Adrenal gland (tissue), 12 donors: ENCODE results near the gene TPP1. TPM values are rescaled to one million over a fixed set of nuclear protein-coding genes. Genes with fewer than 3 reads are reported as not detected.

ENCODE experiments used
- DNase-seq, 7 donors: peaks; one replicate each; pipeline ENCODE4 v3.0.0-alpha.2; 2019 to 2020
- H3K27ac ChIP-seq, 5 donors: fragments of 200-600 bp; sonication (generic) in 4 of 5; 1 replicate in 3 of 5; 2 replicates in 2 of 5; pipeline versions ENCODE4 v1.5.1 to v1.8.0; 2016 to 2020; ENCODE audit warnings: mild to moderate bottlenecking in 1 of 5
- H3K27me3 ChIP-seq: fragments of 200-600 bp; 2 replicates; pipeline ENCODE4 v1.8.0; 2021
- H3K36me3 ChIP-seq, 2 donors: fragments of 200-600 bp; replicated peaks in 1 of 2; 1 replicate in 1 of 2; 2 replicates in 1 of 2; pipeline versions ENCODE4 v1.5.1 to v1.8.0; 2018 to 2022
- H3K4me1 ChIP-seq, 2 donors: fragments of 200-600 bp; replicated peaks in 1 of 2; 1 replicate in 1 of 2; 2 replicates in 1 of 2; pipeline versions ENCODE4 v1.5.1 to v1.8.0; 2018 to 2021
- H3K4me3 ChIP-seq, 4 donors: fragments of 200-600 bp; sonication (generic) in 3 of 4; one replicate each; pipeline ENCODE4 v1.5.1; 2016 to 2018
- H3K9me3 ChIP-seq, 3 donors: fragments of 200-600 bp; sonication (generic) in 1 of 3; replicated peaks in 1 of 3; 1 replicate in 2 of 3; 2 replicates in 1 of 3; pipeline versions ENCODE4 v1.5.1 to v1.8.0; 2016 to 2021
- POLR2A ChIP-seq, 2 donors: fragments of 450-650 bp; IDR thresholded peaks; one replicate each; pipeline ENCODE4 v1.6.1; 2017; ENCODE audit warnings: antibody characterized with exemption in 2 of 2, mild to moderate bottlenecking in 2 of 2, moderate library complexity in 1 of 2
- WGBS, 4 donors: extraction: QIAGEN DNeasy Blood & Tissue Kit in 2 of 4; methylation state at CpG; one replicate each; pipeline versions ENCODE4 v1.1.5 to v1.1.7; 2013 to 2017; 5-methylcytosine and 5-hydroxymethylcytosine counted together
- intact Hi-C, 2 donors: fragments of 100-400 bp; cut with DNase I; formaldehyde crosslinking; loops; one replicate each; pipeline versions ENCODE4 v1.14.1 to v1.15.0; 2022 to 2023
- polyA plus RNA-seq, 3 donors: library from polyadenylated mRNA; stranded (reverse); fragments of 200-250 nt in 2 of 3; fragments of 350-450 nt in 1 of 3; fragmentation: Illumina TruSeq in 1 of 3; extraction: RNeasy Lipid Tissue Mini Kit (QIAGEN cat#74804) in 1 of 3; gene quantifications; one replicate each; pipeline ENCODE4 v1.2.3, GENCODE V29; 2013 to 2014
- total RNA-seq, 9 donors: library from RNA; depleted of rRNA in 4 of 9; stranded (reverse); fragments of >200 nt in 4 of 9; fragments of 120-200 nt in 1 of 9; fragmentation: NEBNext Ultra II Directional in 1 of 9; extraction: Animal tissue kit (Norgen Biotek cat#: 25700) in 1 of 9; gene quantifications; one replicate each; pipeline versions ENCODE4 v1.1.0 to v1.2.4, GENCODE V29; 2013 to 2023
- TF ChIP-seq, protein P1 (sequence below), 6 experiments: fragments of 450-650 bp in 4 of 6; fragments of 200-600 bp in 2 of 6; sonication (generic) in 1 of 6; IDR thresholded peaks; 1 replicate in 5 of 6; 2 replicates in 1 of 6; pipeline versions ENCODE4 v1.5.1 to v1.8.0; 2016 to 2021; ENCODE audit warnings: antibody characterized with exemption in 6 of 6, mild to moderate bottlenecking in 2 of 6, moderate library complexity in 1 of 6
- donor health status: healthy with polysubstance abuse.
- donor health status: Bipolar disorder and iron deficiency.
- donor health status: DM: yes; HTN: yes; CAD: no.
- donor health status: DM: no; HTN: no; CAD: no.
- donor health status: DM: no; HTN: no; CAD: no.
- donor health status: DM: yes; HTN: yes; CAD: no.

Gene TPP1
- total and polyA plus RNA-seq, 12 donors = 53.2 to 464 (median 288) TPM

DNA sequence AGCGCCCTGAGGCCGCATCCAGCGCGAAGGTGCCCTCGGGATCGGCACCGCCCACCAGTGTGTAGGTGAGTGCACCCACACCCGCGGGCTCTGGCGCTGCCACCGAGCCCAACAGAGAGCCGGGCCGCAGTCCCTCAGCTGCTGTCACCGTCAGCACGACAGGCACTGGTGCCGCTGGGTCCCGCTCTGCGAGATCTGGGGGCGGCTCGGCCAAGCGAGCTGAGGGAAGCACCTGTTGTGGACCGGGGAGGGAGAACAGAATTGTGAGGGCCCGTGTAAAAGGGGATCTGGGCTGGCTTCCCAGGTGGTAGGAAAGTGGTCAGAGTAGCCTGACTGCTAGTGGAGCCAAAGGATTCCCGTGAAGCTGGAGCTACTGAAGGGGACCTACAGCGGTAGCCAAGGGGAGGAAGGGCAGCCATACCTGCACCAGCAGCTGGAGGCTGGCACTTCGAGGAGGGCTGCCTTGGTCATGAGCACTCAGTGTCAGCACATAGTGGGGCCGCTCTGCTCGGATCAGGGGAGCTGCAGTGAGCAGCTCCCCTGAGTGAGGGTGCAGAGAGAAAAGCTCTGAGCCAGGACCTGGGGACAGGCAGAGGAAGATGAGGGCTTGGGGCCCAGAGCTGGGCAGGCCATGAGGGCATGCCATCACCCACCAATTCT is 11.5 kb upstream of the TPP1 start:
- intact Hi-C loops = no loop called here

GRCh38 chr11:6629892-6630631 is 10.8 kb upstream of the TPP1 start:
- intact Hi-C loops = no loop called here
- Histone ChIP-seq H3K4me3 (no peak overlapping the region), H3K9me3 (no peaks in the 10 kb centered on the region), H3K4me1 (peaks cover 0 to 7% of the 10 kb centered on the region in 2 donors), H3K27ac (no peak overlapping the region), H3K36me3 (no peaks in the 10 kb centered on the region), H3K27me3 (no peaks in the 10 kb centered on the region)
- no peak for DNase-seq
- 53 to 81% (median 61%) methylated on average over 56 to 102 of the region's 102 CpGs for WGBS, 4 donors
- TF ChIP-seq POLR2A (IDR thresholded peaks at IDR 0.05) = no peak
- TF ChIP-seq, protein P1, sequence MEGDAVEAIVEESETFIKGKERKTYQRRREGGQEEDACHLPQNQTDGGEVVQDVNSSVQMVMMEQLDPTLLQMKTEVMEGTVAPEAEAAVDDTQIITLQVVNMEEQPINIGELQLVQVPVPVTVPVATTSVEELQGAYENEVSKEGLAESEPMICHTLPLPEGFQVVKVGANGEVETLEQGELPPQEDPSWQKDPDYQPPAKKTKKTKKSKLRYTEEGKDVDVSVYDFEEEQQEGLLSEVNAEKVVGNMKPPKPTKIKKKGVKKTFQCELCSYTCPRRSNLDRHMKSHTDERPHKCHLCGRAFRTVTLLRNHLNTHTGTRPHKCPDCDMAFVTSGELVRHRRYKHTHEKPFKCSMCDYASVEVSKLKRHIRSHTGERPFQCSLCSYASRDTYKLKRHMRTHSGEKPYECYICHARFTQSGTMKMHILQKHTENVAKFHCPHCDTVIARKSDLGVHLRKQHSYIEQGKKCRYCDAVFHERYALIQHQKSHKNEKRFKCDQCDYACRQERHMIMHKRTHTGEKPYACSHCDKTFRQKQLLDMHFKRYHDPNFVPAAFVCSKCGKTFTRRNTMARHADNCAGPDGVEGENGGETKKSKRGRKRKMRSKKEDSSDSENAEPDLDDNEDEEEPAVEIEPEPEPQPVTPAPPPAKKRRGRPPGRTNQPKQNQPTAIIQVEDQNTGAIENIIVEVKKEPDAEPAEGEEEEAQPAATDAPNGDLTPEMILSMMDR (IDR thresholded peaks at IDR 0.05) = no peak

More for the DNA sequence above, 11.5 kb upstream of the TPP1 start:
- Histone ChIP-seq H3K9me3 (no peaks in the 10 kb centered on the region), H3K4me1 (peaks cover under 1 to 8% of the 10 kb centered on the region in 2 donors), H3K27me3 (no peaks in the 10 kb centered on the region), H3K4me3 (no peak overlapping the region), H3K27ac (no peak overlapping the region), H3K36me3 (no peaks in the 10 kb centered on the region)
- 53 to 78% (median 67%) methylated on average over 15 to 28 of the region's 28 CpGs for WGBS, 4 donors
- TF ChIP-seq POLR2A (IDR thresholded peaks at IDR 0.05) = no peak
- TF ChIP-seq, protein P1 (IDR thresholded peaks at IDR 0.05) = no peak
- DNase-seq = no peak

DNA sequence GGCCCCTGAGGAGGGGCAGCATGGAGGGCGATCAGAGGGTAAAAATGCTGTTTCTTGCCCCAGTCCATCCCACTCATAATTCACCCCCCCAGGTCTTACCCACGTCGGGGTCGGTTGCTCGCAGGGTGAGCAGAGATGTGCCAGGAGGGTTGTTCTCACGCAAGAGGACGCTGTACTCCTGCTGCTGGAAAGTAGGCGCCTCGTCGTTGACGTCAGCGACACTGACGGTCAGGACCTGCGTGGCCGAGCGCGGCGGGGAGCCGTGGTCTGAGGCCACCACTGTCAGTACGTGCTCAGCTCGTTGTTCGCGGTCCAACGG is 10.3 kb upstream of the TPP1 start:
- peaks cover 0 to 2% of the 10 kb centered on the region in 2 donors for H3K4me1 ChIP-seq
- H3K36me3 ChIP-seq = no peaks in the 10 kb centered on the region
- no peak for DNase-seq
- 83 to 94% (median 87%) methylated on average over 18 to 24 of the region's 24 CpGs for WGBS, 4 donors
- no peak overlapping the region for H3K4me3 ChIP-seq
- no peaks in the 10 kb centered on the region for H3K27me3 ChIP-seq
- TF ChIP-seq POLR2A (IDR thresholded peaks at IDR 0.05) = no peak
- no peak overlapping the region for H3K27ac ChIP-seq
- H3K9me3 ChIP-seq = no peaks in the 10 kb centered on the region
- intact Hi-C loops = no loop called here

DNA sequence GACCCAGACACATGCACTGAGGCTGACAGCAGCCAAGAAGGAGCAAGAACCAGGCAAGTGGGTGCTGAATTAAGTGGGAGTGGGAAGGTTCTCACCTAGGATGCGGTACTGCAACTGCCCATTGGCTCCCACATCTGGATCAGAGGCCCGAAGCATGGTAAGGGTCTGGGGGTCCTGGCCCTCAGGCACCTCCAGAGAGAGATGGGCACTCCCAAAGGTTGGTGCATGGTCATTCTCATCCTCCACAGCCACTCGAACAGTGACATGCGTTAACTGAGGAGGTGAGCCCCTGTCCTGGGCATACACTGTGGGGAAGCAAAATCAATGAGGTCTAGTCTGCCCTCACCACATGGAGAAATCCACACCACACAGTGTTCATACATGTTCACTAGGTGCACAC is 9.3 kb upstream of the TPP1 start:
- intact Hi-C loops = no loop called here
- no peaks in the 10 kb centered on the region for H3K36me3 ChIP-seq
- no peak overlapping the region for H3K4me3 ChIP-seq
- no peaks in the 10 kb centered on the region for H3K4me1 ChIP-seq
- TF ChIP-seq, protein P1 (IDR thresholded peaks at IDR 0.05) = no peak
- TF ChIP-seq POLR2A (IDR thresholded peaks at IDR 0.05) = no peak
- no peaks in the 10 kb centered on the region for H3K27me3 ChIP-seq
- H3K9me3 ChIP-seq = no peaks in the 10 kb centered on the region
- DNase-seq = no peak
- no peak overlapping the region for H3K27ac ChIP-seq
- WGBS, 4 donors = 87 to 95% (median 93%) methylated on average over 4 of the region's 4 CpGs
